Measurements from ENCODE around the gene PLGRKT. TPM values are rescaled to one million over a fixed set of nuclear protein-coding genes. Genes with fewer than 3 reads are reported as not detected.

Gene PLGRKT
- total RNA-seq, 2 donors from 2014 or later, result 6.0 to 8.8 TPM

DNA sequence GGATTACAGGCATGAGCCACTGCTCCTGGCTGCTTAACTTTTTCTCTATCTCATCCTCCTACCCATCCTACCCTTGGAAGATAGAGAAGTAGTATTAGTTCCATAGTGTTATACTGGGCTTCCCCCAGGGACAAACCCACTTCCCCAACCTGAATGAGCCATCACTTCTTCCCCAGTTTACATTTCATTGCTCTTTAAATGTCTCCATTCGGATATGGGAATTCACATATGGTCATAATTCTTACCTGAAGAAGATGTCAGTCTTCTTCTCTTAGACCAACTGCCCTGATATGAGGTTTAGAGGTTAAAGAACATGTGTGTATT, 14.5 kb upstream of the PLGRKT start:
- Histone ChIP-seq H3K9me3 (no peaks in the 10 kb centered on the region), H3K4me3 (no peak overlapping the region), H3K36me3 (no peaks in the 10 kb centered on the region), H3K27me3 (replicated peaks; ENCODE audit: insufficient read depth) (no peaks in the 10 kb centered on the region), H3K4me1 (ENCODE audit: control insufficient read depth in 1 of 2, low read depth in 2 of 2) (peaks cover 23 to 51% of the 10 kb centered on the region in 2 donors), H3K27ac (peak overlapping the region; percentile 59 to 75)
- ATAC-seq (ENCODE audit: insufficient number of reproducible peaks, low FRiP score, low read depth) (no peak), DNase-seq (ENCODE audit: low spot score) (no peak)
- TF ChIP-seq, protein P1, sequence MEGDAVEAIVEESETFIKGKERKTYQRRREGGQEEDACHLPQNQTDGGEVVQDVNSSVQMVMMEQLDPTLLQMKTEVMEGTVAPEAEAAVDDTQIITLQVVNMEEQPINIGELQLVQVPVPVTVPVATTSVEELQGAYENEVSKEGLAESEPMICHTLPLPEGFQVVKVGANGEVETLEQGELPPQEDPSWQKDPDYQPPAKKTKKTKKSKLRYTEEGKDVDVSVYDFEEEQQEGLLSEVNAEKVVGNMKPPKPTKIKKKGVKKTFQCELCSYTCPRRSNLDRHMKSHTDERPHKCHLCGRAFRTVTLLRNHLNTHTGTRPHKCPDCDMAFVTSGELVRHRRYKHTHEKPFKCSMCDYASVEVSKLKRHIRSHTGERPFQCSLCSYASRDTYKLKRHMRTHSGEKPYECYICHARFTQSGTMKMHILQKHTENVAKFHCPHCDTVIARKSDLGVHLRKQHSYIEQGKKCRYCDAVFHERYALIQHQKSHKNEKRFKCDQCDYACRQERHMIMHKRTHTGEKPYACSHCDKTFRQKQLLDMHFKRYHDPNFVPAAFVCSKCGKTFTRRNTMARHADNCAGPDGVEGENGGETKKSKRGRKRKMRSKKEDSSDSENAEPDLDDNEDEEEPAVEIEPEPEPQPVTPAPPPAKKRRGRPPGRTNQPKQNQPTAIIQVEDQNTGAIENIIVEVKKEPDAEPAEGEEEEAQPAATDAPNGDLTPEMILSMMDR (IDR thresholded peaks at IDR 0.05), result no peak

DNA sequence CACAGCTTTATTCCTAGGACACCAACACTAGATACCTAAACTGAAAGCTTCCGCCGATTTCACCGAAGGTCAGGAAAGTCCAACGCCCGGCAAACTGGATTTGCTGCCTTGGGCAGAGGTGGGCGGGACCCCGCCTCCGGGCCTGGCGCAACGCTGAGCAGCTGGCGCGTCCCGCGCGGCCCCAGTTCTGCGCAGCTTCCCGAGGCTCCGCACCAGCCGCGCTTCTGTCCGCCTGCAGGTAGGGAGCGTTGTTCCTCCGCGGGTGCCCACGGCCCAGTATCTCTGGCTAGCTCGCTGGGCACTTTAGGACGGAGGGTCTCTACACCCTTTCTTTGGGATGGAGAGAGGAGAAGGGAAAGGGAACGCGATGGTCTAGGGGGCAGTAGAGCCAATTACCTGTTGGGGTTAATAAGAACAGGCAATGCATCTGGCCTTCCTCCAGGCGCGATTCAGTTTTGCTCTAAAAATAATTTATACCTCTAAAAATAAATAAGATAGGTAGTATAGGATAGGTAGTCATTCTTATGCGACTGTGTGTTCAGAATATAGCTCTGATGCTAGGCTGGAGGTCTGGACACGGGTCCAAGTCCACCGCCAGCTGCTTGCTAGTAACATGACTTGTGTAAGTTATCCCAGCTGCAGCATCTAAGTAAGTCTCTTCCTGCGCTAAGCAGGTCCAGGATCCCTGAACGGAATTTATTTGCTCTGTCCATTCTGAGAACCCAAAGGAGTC, 12.8 kb upstream of the PLGRKT start, which contains the start of gene CD274:
CD274 (plus strand) TSS at position 184 of the 733 bp plus-strand sequence. CDS start 5,572 bp downstream, outside the sequence.
- no peaks in the 10 kb centered on the region for H3K9me3 ChIP-seq
- ATAC-seq (ENCODE audit: insufficient number of reproducible peaks, low FRiP score, low read depth), result peak; percentile 59
- peaks cover 22 to 51% of the 10 kb centered on the region in 2 donors for H3K4me1 ChIP-seq (ENCODE audit: control insufficient read depth in 1 of 2, low read depth in 2 of 2)
- H3K4me3 ChIP-seq, result peak within 1 kb of the TSS; percentile 76
- TF ChIP-seq, protein P1 (IDR thresholded peaks at IDR 0.05), result peak; percentile 49
- H3K27ac ChIP-seq, result peak within 1 kb of the TSS; percentile 66 to 75
- peak; percentile 54 for DNase-seq (ENCODE audit: low spot score)
- no peaks in the 10 kb centered on the region for H3K27me3 ChIP-seq (replicated peaks; ENCODE audit: insufficient read depth)
- H3K36me3 ChIP-seq, result no peaks in the 10 kb centered on the region

DNA sequence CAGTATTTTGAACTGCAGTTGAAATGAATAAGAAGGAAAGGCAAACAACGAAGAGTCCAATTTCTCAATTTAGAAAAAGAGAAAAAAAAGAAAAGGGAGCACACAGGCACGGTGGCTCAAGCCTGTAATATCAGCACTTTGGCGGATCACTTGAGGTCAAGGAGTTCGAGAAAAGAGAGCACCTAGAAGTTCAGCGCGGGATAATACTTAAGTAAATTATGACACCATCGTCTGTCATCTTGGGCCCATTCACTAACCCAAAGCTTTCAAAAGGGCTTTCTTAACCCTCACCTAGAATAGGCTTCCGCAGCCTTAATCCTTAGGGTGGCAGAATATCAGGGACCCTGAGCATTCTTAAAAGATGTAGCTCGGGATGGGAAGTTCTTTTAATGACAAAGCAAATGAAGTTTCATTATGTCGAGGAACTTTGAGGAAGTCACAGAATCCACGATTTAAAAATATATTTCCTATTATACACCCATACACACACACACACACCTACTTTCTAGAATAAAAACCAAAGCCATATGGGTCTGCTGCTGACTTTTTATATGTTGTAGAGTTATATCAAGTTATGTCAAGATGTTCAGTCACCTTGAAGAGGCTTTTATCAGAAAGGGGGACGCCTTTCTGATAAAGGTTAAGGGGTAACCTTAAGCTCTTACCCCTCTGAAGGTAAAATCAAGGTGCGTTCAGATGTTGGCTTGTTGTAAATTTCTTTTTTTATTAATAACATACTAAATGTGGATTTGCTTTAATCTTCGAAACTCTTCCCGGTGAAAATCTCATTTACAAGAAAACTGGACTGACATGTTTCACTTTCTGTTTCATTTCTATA, 12.0 kb upstream of the PLGRKT start:
- ATAC-seq (ENCODE audit: insufficient number of reproducible peaks, low FRiP score, low read depth) (no peak), DNase-seq (ENCODE audit: low spot score) (no peak)
- H3K36me3 ChIP-seq, result no peaks in the 10 kb centered on the region
- TF ChIP-seq, protein P1 (IDR thresholded peaks at IDR 0.05), result no peak
- H3K4me1 ChIP-seq (ENCODE audit: control insufficient read depth in 1 of 2, low read depth in 2 of 2), result peaks cover 17 to 47% of the 10 kb centered on the region in 2 donors
- peak overlapping the region; percentile 66 to 75 for H3K27ac ChIP-seq
- no peaks in the 10 kb centered on the region for H3K9me3 ChIP-seq
- no peaks in the 10 kb centered on the region for H3K27me3 ChIP-seq (replicated peaks; ENCODE audit: insufficient read depth)
- H3K4me3 ChIP-seq, result peak overlapping the region; percentile 76

DNA sequence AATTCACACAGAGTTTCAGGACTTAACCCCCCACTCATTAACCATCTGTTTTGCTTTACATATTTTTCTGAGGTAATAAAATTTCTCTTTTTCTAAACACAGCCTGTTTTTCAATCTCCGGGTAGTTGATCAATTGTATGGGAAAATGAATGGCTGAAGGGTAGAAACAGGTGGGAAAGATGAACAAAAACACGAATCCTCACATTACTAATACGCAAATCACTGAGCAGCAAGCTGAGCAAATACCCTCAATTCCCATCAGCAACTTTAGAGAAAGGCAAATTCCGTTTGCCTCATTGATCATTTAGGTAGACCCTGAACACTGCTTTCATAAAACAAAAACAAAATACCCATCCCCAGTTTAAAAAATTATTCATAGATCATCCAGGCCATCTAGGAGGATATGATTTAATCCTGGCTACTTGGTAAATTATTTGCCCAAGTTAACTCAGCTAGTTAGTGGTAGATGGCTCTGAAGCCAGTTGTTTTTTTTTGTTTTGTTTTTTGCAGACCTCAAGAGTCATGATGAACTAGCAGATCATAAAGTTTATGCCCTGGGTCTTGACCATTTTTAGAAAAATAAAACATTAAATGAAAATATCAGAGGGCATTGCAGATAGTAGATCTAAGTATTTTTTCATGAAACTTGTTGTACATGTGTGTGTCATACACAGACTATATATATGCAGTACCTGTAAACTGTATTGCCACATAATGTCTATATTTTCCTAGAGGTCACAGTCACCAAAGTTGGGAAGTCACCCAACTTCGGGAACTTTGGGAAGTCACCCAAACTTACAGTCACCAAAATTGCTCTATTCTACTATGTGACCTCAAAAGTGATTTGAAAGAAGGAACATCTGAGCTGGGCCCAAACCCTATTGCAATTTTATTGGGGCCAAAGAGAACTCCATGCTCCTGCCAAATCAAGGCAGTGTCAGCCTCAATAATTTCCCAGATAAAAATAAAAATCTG, 11.0 kb upstream of the PLGRKT start:
- DNase-seq (ENCODE audit: low spot score) (no peak), ATAC-seq (ENCODE audit: insufficient number of reproducible peaks, low FRiP score, low read depth) (no peak)
- Histone ChIP-seq H3K4me1 (ENCODE audit: control insufficient read depth in 1 of 2, low read depth in 2 of 2) (peaks cover 7 to 37% of the 10 kb centered on the region in 2 donors), H3K4me3 (peak overlapping the region; percentile 76), H3K36me3 (no peaks in the 10 kb centered on the region), H3K27ac (peak overlapping the region; percentile 66 to 75), H3K9me3 (no peaks in the 10 kb centered on the region), H3K27me3 (replicated peaks; ENCODE audit: insufficient read depth) (no peaks in the 10 kb centered on the region)
- TF ChIP-seq, protein P1 (IDR thresholded peaks at IDR 0.05), result no peak
